ENCODE results near the gene EVA1C. TPM values are rescaled to one million over a fixed set of nuclear protein-coding genes. Genes with fewer than 3 reads are reported as not detected.

The EVA1C gene
- total and polyA plus RNA-seq, 2 experiments from 2014 or later, result 2.2 to 3.4 TPM

DNA sequence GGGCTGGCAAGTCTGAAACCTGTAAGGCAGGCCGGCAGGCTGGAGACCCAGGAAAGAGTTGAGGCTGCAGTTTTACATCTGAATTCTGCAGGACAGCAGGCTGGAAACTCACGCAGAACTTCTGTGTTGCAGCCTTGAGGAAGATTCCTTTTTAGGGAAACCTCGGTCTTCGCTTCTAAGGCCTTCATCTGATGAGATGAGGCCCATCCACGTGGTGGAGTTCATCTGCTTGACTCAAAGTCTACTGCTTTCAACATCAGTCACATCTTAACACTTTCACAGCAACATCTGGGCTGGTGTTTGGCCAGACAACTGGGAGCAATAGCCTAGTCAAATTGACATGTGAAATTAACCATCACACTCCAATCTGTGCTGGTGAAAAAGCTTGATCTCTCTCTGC is 57.1 kb downstream of the EVA1C start:
- H2AFZ ChIP-seq, result no peak overlapping the region
- WGBS (ENCODE audit: low lambda C conversion rate, missing lambda C conversion rate), result 96% methylated on average over 5 of the region's 5 CpGs
- TF ChIP-seq EZH2 (IDR thresholded peaks at IDR 0.05; ENCODE audit: borderline replicate concordance), result no peak
- TF ChIP-seq, protein P1, sequence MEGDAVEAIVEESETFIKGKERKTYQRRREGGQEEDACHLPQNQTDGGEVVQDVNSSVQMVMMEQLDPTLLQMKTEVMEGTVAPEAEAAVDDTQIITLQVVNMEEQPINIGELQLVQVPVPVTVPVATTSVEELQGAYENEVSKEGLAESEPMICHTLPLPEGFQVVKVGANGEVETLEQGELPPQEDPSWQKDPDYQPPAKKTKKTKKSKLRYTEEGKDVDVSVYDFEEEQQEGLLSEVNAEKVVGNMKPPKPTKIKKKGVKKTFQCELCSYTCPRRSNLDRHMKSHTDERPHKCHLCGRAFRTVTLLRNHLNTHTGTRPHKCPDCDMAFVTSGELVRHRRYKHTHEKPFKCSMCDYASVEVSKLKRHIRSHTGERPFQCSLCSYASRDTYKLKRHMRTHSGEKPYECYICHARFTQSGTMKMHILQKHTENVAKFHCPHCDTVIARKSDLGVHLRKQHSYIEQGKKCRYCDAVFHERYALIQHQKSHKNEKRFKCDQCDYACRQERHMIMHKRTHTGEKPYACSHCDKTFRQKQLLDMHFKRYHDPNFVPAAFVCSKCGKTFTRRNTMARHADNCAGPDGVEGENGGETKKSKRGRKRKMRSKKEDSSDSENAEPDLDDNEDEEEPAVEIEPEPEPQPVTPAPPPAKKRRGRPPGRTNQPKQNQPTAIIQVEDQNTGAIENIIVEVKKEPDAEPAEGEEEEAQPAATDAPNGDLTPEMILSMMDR (IDR thresholded peaks at IDR 0.05; ENCODE audit: poor library complexity), result no peak
- no peak for TF ChIP-seq EZH2phosphoT487 (IDR thresholded peaks at IDR 0.05; ENCODE audit: low read depth, severe bottlenecking, unreplicated experiment)
- no peaks in the 10 kb centered on the region for H3K79me2 ChIP-seq
- H3K4me2 ChIP-seq, result no peak overlapping the region
- H3K9me2 ChIP-seq (replicated peaks; ENCODE audit: insufficient read depth), result no peaks in the 10 kb centered on the region
- no peaks in the 10 kb centered on the region for H4K20me1 ChIP-seq (ENCODE audit: insufficient read depth, poor library complexity, severe bottlenecking)
- H3K27me3 ChIP-seq, result no peaks in the 10 kb centered on the region
- H3K27ac ChIP-seq, result no peak overlapping the region
- no peak for DNase-seq (ENCODE audit: low spot score)
- H3K4me3 ChIP-seq, result no peak overlapping the region
- no peaks in the 10 kb centered on the region for H3K36me3 ChIP-seq (replicated peaks; ENCODE audit: insufficient read depth, low read depth)
- H3K4me1 ChIP-seq (ENCODE audit: insufficient read depth), result no peaks in the 10 kb centered on the region
- no peaks in the 10 kb centered on the region for H3K9me3 ChIP-seq (ENCODE audit: low read depth)

DNA sequence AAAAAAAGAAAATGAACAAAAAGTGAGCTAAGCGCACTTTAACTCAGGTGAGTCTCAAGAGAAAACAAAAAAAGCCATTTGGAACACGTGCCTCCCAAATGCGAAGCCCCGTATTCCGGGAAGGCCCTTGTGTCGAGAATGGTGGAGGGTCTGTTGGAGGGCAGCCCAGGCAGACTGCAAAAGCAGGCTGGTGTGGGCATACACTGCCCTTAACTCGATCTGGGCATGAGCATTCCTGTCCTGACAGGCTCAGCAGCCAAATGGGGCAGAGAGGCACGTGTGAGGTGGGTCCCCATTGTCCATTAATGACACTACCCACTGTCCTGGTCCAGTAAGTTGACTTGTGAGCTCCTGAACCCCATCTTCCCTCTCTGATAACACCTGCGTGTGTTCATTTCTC is 57.7 kb downstream of the EVA1C start:
- Histone ChIP-seq H2AFZ (no peak overlapping the region), H3K9me3 (ENCODE audit: low read depth) (no peaks in the 10 kb centered on the region), H3K36me3 (replicated peaks; ENCODE audit: insufficient read depth, low read depth) (no peaks in the 10 kb centered on the region), H3K4me3 (no peak overlapping the region), H3K4me2 (no peak overlapping the region), H3K4me1 (ENCODE audit: insufficient read depth) (no peaks in the 10 kb centered on the region), H4K20me1 (ENCODE audit: insufficient read depth, poor library complexity, severe bottlenecking) (no peaks in the 10 kb centered on the region), H3K9me2 (replicated peaks; ENCODE audit: insufficient read depth) (no peaks in the 10 kb centered on the region), H3K79me2 (no peaks in the 10 kb centered on the region), H3K27me3 (no peaks in the 10 kb centered on the region), H3K27ac (no peak overlapping the region)
- no peak for DNase-seq (ENCODE audit: low spot score)
- WGBS (ENCODE audit: low lambda C conversion rate, missing lambda C conversion rate), result 87% methylated on average over 9 of the region's 9 CpGs
- TF ChIP-seq, protein P1 (IDR thresholded peaks at IDR 0.05; ENCODE audit: poor library complexity), result no peak
- no peak for TF ChIP-seq EZH2 (IDR thresholded peaks at IDR 0.05; ENCODE audit: borderline replicate concordance)
- TF ChIP-seq EZH2phosphoT487 (IDR thresholded peaks at IDR 0.05; ENCODE audit: low read depth, severe bottlenecking, unreplicated experiment), result no peak

DNA sequence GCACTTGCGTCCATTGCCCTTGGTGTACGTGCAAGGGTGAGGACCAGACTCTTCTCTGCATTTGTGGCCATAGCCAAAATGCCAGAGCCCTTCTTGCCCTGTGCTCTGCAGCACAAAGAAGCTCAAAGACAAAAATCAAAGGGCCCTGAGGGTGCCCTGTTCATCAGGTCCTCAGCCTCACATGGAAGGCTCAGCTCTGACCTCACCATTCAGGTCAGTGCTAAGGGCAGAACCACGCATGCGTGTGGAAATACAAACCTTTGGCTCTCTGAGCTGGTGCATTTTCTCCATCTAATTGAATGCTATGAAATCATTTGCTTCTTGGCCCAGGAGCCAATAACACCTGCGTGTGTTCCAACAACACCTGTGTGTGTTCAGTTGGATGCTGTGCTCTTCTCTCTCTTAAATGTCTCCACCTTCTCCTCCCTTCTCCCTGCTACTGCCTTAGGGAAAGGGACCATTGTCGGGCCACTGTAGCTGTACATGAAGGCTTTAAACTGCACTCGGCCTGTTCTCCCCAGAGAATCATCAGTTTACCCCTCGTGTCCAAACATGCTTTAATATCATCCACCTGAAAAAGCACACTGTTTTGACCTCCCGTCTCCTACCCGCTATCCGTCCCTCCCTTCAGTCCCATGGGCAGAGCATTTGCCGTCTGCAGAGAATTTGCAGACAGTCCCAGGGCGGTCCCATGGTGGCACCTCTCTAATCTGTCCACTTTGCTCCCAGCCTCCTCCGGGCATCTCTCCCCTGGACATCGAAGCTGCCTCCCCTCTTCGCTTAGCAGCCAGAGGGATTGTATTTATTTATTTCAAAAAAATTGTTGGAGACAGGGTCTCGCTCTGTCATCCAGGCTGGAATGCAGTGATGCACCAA is 60.6 kb downstream of the EVA1C start:
- Histone ChIP-seq H3K27ac (no peak overlapping the region), H3K27me3 (no peaks in the 10 kb centered on the region), H3K4me3 (no peak overlapping the region), H3K9me2 (replicated peaks; ENCODE audit: insufficient read depth) (no peaks in the 10 kb centered on the region), H2AFZ (no peak overlapping the region), H3K4me1 (ENCODE audit: insufficient read depth) (peaks cover 8% of the 10 kb centered on the region), H3K4me2 (no peak overlapping the region), H4K20me1 (ENCODE audit: insufficient read depth, poor library complexity, severe bottlenecking) (no peaks in the 10 kb centered on the region), H3K36me3 (replicated peaks; ENCODE audit: insufficient read depth, low read depth) (no peaks in the 10 kb centered on the region), H3K9me3 (ENCODE audit: low read depth) (no peaks in the 10 kb centered on the region), H3K79me2 (no peaks in the 10 kb centered on the region)
- no peak for DNase-seq (ENCODE audit: low spot score)
- TF ChIP-seq, protein P1 (IDR thresholded peaks at IDR 0.05; ENCODE audit: poor library complexity), result no peak
- TF ChIP-seq EZH2phosphoT487 (IDR thresholded peaks at IDR 0.05; ENCODE audit: low read depth, severe bottlenecking, unreplicated experiment) (no peak), EZH2 (IDR thresholded peaks at IDR 0.05; ENCODE audit: borderline replicate concordance) (no peak)
- 92% methylated on average over 17 of the region's 17 CpGs for WGBS (ENCODE audit: low lambda C conversion rate, missing lambda C conversion rate)
